HK-2 (cell line): ENCODE measurements around the gene NPL.

ENCODE experiments used
- DNase-seq: peaks from one replicate; pipeline ENCODE4 v3.0.0-alpha.2; 2018; ENCODE audit not compliant: unreplicated experiment

Gene NPL

DNA sequence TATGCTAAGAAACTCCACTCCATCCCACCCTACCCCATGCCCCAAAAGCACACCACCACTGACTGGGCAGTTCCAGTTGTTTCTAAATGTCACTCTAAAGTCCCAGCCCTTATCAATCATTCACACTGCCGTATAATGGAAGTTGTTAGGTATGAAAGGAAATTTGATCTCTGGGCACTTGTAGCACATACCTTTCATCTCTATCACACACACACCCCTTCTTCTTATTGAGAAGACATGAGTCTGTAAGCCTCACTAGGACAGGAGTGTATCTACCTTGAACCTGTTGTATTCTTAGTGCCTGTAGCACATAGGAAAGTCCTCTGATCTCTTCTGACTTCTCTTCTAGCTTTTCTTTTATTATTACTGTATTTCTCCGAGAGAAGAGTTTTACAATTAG, 27.3 kb downstream of the NPL start:
- no peak for DNase-seq

DNA sequence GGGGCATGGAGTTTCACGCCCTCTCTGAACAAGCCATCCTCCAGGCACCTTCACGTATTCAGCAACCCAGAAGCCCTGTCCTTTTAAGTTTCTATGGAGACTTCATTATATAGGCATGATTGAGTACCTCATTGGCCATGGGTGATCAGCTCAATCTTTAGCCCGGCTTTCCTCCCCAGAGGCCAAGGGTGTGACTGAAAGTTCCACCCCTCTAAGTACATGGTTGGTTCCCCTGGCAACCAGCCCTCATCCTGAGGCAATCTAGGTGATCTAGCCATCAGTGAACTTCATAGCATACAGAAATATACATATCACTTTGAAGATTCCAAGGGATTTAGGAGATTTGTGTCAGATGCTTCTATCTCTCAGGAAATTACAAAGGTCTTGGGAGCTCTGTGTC, 28.2 kb downstream of the NPL start:
- DNase-seq: no peak

DNA sequence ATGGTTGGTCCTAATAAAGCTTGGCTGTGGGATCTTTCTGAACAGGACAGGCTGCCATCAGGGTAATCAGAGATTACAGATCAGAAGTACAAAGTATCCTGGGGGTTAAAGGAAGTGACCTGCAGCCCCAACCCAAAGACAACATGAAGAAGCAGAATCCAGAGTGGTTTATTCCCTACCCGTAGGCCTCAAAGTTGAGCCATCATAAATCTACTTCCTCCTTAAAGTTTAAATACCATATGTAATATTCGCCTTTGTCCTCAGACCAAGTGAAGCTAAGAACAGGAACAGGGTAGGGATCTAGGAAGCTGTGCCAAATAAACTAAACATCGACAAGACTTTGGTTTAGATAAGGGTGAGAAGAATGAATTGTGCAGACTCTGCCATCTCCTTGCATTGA, 33.6 kb downstream of the NPL start:
- no peak for DNase-seq

DNA sequence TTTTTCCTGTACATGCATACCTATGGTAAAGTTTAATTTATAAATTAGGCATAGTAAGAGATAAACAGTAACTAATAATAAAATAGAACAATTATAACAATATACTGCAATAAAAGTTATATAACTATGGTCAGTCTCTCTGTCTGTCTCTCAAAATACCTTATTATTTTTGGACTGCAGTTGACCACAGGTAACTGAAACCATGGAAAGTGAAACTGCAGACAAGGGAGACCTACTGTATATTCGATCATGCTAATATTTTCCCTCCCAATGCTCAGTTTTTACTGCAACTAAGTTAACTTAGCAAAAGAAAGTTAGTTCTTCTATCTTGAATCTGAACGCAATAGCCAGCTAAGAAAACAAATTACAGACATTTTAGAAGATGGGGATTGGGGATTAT, 37.3 kb downstream of the NPL start:
- no peak for DNase-seq

DNA sequence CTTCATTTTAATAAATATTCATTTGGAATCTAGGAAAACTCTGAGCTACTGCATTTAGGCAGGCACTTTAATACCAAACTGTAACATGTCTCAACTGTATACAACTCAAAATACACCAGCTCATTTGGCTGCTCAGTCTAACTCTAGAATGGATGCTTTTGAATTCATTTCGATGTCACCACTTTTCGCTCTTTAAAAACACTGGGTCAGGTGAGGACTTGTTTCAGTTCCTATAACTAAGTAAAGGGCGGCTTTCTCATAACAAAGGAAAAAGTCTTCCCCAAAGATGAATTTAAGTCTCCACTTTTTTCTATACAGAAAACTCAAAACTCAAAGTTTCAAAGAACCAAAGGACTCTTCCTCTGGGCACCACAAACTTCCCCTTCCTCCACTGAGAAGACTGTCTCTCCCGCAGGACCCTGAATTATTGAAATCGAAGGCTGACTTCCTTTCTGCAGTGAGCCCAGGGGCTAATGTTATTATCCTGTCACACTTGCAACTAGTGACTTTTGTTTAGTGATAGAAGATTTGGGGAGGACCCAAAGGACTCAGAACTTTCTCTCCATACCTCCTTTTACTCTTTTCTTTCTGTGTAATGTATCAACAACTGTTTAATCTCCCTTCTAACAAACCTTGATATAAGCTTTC, 39.8 kb downstream of the NPL start:
- no peak for DNase-seq

DNA sequence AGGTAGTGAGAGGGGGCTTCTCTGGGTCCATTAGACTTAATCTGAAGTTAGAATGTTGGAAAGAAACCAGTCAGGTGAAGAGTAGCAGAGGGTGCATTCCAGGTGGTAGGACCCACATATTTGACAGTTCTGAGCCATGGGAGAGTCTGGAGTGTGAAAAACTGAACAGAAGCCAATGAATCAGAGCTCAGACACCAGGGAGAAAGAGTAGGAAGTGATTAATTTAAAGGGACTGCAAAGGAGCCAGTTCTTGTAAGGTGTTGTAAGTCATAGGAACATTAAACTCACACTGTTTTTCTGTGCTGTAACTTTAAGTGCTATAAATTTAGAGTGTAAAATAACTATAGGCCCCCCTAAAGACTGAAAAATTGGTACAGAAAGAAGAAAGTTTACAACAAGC, 43.7 kb downstream of the NPL start:
- no peak for DNase-seq

DNA sequence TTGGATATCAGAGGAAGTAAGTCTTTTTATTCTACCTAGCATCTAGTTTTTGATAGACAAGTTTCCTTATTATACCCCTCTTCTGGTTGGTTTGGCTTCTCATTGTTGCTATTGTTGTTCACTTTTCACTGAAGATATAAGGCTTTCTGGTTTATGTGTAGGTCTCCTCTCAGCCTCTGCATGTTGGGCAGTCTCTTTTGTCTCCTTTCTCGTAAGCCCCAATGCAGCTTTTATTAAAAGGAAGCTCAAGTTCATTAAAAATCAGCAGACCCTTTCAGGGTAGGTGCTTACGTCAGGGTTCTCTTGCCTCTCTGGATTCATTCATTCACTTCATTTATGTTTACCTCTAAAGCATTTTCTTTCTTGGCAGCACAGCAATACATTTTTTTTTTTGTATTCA, 44.8 kb downstream of the NPL start:
- no peak for DNase-seq

DNA sequence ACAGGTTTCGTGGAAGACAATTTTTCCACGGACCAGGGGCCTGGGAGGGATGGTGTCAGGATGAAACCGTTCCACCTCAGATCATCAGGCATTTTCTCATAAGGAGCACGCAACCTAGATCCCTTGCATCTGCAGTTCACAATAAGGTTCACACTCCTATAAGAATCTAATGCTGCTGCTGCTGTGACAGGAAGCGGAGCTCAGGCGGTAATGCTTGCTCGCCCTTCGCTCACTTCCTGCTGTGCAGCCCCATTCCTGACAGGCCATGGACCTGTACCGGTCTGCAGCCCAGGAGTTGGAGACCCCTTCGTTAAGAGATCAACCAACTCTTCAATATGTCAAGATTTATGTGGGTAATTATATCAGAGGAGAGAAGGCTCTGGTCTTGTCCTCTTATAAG, 46.2 kb downstream of the NPL start:
- DNase-seq: no peak

DNA sequence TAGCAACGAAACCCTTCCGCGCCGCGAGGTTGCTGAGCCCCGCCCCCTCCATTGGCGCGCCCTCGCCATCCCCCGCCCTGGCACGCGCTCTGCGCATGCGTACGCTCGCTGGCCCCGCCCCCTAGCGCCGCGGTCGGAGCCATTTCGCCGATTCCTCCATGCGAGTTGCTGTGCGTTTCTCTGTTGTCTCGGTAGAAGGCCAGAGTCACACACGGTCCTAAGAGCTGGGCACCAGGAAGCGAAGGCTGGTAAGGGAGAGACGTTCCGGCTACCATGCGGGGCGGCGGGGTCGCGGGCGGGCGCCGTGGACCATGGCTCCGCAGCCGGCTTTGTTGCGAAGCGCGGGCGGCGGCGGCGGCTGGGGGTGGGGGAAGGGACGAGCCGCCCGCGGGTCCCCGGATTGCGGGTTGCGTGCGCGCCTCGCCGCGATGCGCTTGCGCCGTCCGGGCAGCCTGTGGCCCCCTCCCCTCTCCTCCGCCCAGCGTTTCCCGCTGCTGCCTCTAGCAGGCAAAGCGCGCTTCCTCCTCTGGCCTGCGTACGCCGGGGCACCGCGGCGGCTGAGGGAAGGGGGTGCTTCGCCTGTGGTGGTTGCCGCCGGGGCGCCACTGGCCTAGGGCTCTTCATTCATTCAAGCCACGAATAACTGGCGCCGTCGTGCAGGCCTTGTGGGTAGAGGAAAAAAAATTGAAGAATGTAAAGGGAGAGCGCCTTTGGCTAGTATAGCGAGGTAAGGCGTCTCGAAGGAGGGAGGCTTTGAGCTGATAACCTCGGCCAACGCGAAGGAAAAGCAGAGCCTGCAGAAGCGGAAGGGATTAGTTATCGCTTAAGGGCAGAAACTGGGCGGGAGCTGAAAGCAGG, 49.9 kb downstream of the NPL start, which contains the start of gene DHX9:
Gene DHX9 (plus strand): TSS at position 139 of the 858 bp plus-strand sequence. CDS start 3,220 bp downstream, outside the sequence.
- DNase-seq: peak; percentile 95

DNA sequence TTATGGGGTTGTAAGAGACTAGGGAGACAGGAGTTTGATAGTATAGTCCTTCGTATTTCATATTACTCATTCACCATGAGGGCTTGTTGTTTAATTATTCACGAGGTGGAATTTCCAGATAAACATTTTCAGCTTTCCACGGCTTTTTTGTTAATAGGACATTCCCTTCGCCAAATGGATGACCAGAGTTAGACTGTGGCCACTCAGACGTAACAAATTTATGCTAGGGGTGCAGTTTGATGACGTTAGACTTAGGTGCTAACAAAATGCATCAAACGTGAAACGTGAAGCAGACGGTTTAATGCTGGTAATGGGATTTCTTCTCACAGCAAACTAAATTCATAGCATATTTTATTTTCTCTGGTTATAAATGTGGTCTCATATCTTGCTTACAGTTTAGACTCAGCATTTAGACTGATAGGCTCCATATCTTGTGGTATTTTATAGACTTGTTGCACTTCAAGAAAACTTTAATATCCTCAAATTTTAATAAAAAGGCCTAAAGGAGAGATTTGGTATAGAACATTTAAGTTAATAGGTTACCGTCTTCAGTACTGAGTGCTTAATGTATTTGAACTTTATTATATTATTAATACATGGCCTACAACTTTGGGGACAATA, 51.9 kb downstream of the NPL start:
- DNase-seq: peak; percentile 28

DNA sequence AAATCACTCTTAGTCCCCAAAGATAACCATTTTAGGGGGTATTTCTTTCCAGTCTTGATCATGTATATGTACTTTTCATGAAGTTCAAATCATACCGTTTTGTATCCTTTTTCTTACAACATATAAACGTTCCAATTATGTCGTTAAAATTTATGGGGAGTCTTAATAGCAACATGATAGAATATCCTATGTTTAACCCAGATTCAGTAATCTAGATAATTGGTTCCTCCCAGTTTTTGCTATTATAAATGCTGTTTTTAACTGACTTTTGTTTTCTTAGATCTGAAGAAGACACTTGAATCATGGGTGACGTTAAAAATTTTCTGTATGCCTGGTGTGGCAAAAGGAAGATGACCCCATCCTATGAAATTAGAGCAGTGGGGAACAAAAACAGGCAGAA, 52.7 kb downstream of the NPL start:
- no peak for DNase-seq

DNA sequence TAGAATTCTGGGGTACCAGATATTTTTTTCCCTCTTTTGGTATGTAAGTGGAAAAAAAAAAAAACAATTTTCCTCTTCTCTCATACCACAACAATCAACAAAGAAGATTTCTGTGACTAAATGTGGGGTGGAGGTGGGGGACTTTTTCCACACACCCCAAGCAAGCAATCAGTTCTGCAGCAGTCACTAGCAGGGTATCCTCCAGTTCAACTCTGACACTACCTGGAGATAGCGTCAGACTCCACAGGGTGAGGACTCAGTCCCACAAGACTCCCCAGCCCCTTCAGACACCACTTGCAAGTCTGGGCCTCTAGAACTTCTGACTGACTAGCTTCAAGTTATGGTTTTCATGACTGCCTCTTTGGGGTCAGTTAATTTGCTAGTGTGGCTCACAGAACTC, 55.8 kb downstream of the NPL start:
- DNase-seq: no peak

DNA sequence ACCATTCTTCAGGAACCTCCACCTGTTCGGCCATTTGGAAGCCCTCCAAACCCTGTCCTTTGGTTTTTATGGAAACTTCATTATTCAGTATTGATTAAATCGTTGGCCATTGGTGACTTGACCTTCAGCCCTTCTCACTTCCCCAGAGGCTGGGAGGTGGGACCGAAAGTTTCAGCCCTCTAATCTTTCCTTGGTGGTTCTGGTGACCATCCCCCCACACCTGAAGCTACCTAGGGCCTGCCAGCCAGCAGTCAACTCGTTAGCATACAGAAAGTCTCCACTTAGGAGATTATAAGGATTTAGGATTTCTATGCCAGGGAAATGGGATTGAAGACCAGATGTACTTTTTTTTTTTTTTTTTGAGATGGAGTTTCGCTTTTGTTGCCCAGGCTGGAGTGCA, 56.3 kb downstream of the NPL start:
- DNase-seq: no peak

DNA sequence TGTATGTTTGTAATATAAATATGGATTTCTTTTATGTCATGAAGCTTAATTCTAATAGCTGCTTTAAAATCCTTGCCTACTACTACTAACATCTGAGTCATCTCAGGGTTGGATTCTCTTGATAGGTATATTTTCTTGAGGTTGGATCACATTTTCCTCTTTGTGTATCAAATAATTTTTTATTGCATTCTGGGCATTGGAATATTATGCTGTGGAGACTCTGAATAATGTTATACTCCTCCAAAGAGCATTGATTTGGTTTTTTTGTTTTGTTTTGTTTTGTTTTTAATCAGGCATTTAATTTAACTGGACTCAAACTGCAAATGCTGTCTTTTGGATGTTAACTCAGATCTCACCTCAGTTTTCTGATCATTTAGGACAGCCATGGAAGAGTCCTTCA, 57.5 kb downstream of the NPL start:
- no peak for DNase-seq

DNA sequence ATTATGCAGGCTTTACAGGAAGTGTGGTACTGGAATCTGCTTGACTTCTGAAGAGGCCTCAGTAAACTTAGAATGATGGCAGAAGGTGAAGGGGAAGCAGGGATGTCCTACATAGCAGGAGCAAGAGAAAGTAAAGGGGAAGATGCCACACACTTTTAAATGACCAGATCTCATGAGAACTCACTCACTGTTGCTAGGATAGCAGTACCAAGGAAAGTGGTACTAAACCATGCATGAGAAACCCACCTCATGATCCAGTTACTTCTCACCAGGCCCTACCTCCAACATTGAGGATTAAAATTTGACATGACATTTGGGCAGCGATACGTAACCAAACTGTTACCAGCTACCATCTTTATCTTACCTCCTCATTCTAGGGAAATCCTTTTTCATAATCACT, 59.2 kb downstream of the NPL start:
- no peak for DNase-seq

DNA sequence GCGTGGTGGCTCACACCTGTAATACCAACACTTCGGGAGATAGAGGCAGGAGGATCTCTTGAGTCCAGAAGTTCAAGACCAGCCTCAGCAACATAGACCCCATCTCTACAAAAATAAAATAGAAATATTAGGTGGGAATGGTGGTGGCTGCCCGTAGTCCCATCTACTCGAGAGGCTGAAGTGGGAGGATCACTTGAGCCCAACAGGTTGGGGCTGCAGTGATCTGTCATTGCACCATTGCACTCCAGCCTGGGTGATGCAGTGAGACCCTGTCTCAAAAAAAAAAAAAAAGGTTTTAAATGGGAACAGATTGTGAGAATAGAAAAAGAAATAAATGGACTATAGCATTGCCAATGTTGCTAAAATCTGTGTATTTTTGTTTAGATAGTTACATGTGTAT, 60.7 kb downstream of the NPL start:
- DNase-seq: no peak

DNA sequence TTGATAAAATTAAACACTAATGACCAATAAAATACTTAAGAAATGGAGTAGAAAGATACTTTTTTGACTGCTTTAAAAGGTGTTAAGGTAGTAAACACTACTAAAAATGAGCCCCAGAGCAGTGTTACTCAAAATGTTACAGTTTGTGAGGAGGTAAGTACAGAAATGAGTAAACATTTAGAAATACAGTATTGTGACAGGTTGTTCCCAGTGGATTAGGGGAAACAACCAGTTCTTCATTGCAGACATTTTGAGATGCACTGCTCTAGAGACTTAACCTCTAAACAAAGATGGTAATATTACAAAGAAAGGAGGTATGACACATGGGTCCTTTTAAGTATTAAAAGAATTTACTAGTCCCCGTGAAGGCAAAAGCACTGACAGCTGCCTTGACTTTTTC, 62.3 kb downstream of the NPL start:
- no peak for DNase-seq

DNA sequence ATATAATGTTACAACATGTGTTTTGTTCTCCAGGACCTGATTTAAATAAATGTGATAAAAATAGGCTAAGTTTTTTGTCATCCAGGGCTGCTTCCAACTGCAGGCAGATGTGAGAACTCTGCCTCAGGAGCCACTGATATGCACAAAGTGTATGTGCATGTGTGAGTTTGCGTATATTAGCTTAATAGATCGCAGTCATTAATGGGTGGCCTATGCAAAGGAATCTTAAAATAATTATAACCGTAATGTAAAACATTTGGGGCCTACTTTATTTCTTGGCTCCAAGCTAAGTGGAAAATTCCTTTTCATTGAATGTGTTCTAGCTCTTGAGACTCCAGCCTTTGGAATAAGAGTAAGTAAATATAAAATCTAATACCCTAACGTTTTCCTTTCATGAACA, 66.3 kb downstream of the NPL start:
- DNase-seq: no peak

DNA sequence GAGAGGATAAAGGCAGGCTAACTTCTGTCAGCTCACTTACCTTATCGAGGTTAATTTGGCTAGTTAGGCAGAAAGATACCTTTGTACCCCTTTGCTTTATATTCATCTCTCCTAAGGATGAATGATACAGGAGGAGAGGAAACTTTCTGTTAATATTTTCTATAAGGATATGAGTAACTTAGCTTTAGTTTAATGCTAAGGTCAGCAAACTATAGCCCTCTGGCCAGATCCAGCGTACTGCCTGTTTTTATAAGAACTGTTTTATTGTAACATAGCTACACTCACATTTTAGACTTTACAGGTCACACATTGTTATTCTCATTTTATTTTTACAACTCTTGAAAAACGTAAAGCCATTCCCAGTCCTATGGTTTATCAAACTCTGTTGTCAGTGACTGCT, 67.6 kb downstream of the NPL start:
- no peak for DNase-seq

DNA sequence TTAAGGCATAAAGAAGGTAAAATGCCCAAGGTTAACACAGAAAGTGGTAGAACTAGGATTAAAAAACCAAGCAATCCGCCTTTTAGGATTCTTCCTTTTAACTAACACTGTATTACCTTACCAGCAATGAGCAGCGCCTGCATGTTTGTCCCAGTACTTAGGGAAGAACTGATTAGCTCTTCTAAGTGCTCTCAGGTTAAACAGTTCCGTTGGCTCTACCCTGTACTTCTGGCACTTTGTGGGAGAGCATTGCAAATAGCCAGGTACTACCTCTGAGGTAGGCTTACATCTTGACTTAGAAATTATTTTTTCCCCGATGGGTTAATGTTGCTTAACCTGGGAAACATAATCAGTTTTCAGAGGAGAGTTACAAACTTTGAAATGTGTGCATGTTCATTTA, 71.1 kb downstream of the NPL start:
- DNase-seq: no peak

DNA sequence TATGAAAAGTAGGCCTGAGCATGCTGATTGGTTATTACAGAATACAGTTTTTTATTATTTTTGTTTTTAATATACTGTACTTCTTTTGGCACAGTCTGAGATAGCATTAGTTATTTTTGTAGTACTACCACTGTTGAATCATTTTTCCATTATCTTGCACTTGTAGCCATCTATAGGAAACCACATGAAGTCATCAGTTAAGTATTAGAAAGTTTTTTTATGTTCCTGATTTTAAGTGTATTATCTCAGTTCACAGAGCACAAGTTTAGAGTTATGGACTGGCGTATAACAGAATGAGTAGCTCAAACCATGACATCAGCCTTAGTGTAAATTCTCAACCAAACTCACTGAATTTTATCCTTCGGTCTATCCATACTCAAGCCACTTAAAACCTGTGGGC, 72.4 kb downstream of the NPL start:
- no peak for DNase-seq

DNA sequence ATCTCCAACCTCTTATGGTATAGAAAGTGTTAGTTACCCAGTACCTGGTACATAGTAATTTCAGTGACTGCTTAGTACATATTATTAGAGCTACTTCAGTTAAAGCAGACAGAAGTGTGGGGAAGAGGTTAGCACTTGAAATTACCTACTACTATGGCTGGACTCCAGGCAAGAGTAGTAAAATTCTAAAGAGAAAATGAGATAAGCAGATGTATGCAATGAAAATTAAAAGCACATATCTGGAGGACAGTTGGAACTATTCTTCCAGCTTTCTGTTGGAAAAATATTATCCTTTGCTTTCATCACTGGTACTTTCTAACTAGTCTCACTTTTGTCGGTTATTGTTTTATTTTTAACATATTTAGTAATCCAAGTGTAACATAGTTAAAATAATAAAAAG, 73.3 kb downstream of the NPL start:
- no peak for DNase-seq

DNA sequence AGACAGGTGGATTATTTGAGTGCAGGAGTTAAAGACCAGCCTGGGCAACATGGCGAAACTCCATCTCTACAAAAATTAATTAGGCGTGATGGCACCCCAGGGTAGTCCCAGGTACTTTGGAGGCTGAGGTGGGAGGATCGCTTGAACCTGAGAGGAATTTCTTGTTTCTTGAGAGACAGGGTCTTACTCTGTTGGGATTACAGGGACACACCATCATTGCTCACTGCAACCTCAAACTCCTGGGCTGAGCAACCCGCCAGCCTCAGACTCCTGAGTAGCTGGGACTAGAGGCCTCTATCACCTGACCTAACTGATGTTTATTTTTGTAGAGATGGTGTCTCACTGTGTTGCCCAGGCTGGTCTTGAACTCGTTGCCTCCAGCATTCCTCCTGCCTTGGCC, 74.4 kb downstream of the NPL start:
- DNase-seq: no peak
